ENCODE data around the gene DPP10.

DNA sequence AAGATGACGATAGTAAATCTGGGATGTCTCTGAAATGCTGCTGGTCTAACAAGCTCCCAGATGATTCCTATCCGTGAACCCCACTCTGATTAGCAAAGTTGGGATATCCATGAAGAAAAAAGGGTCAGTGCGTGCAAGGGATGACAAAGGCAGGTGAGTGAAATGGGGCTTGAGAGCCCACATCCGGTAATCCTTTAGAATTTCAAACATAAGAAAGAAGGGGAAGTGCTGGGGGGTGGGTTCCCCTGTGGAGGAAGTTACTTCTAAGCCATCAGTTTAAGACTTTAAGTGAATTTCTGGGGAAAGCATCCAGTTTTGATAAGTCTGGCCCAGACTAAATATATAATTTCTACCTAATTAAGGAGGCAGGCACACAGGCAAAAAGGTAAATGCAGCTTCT, 209.5 kb downstream of the DPP10 start:
- TF ChIP-seq CTCF (IDR thresholded peaks at IDR 0.05; ENCODE audit: low read length) (no peak), EZH2 (IDR thresholded peaks at IDR 0.05; ENCODE audit: borderline replicate concordance, low read length) (no peak)

Measured in OCI-LY1 (cell line).